ENCODE data around the gene CLSTN2. TPM values are rescaled to one million over a fixed set of nuclear protein-coding genes. Genes with fewer than 3 reads are reported as not detected.

Gene CLSTN2
- total and polyA plus RNA-seq, 2 of the 4 experiments (the other 2 are of a cell fraction), result under 0.01 to 0.07 TPM

- H3K9me3 ChIP-seq (ENCODE audit: control insufficient read depth, insufficient read depth, low read length), result peaks cover 2% of the 10 kb centered on the region; the same call in 1 of the 2 replicates
- H3K4me1 ChIP-seq (ENCODE audit: control insufficient read depth, insufficient read depth, low read length), result no peaks in the 10 kb centered on the region
- ChIA-PET CTCF (interaction anchor here (0.7 kb wide), 1 partner anchor 86 kb away, joined by 3 read pairs; no protein-coding TSS in a partner anchor), POLR2A (ENCODE audit: unreplicated experiment) (no interaction called here)
- H3K23ac ChIP-seq (ENCODE audit: low read depth, low read length), result no peak overlapping the region
- dilution Hi-C loops (cut with HindIII; ENCODE audit: low sequenced_read_pairs, unreplicated experiment) (no loop called here), in situ Hi-C loops (cut with MboI; ENCODE audit: low sequenced_read_pairs) (no loop called here), intact Hi-C loops (cut with micrococcal nuclease) (no loop called here)
- no peak overlapping the region for H4K91ac ChIP-seq (ENCODE audit: insufficient read depth, low read depth, low read length)
- no peaks in the 10 kb centered on the region for H3K36me3 ChIP-seq (ENCODE audit: control insufficient read depth, insufficient read depth, low read length)
- no peaks in the 10 kb centered on the region for H3K79me1 ChIP-seq (ENCODE audit: low read depth in 1 of 2, low read length in 2 of 2)
- no TSS peak for BruUV-seq (replicated peaks)
- H4K5ac ChIP-seq (ENCODE audit: low read depth, low read length), result no peak overlapping the region
- no peak overlapping the region for H2BK15ac ChIP-seq (ENCODE audit: low read depth, low read length)
- H3K4me2 ChIP-seq (ENCODE audit: low read depth, low read length), result no peak overlapping the region
- H3K9ac ChIP-seq (ENCODE audit: low read depth, low read length), result no peak overlapping the region
- H2AFZ ChIP-seq (replicated peaks; ENCODE audit: low read length, poor library complexity), result no peak overlapping the region
- H2AK9ac ChIP-seq (replicated peaks; ENCODE audit: low read depth, low read length, poor library complexity), result no peak overlapping the region
- no peak overlapping the region for H3K56ac ChIP-seq (ENCODE audit: extremely low read depth, insufficient read depth, low read length)
- no peak overlapping the region for H3K4me3 ChIP-seq (ENCODE audit: insufficient read depth, low read depth, low read length)
- no peak overlapping the region for H2BK120ac ChIP-seq (ENCODE audit: low read depth, low read length)
- no peak overlapping the region for H3K27ac ChIP-seq (ENCODE audit: insufficient read depth, low read length)
- WGBS, 2 experiments (ENCODE audit: extremely low coverage in 2 of 2, insufficient read length in 1 of 2), result no CpG with 5 or more reads among the region's 6 CpGs
- no peaks in the 10 kb centered on the region for H4K20me1 ChIP-seq (ENCODE audit: insufficient read depth, low read length)
- H3K27me3 ChIP-seq (ENCODE audit: control insufficient read depth, insufficient read depth, low read length), result no peaks in the 10 kb centered on the region
- DNase-seq (no peak), ATAC-seq (ENCODE audit: low read depth) (no peak)
- H4K8ac ChIP-seq (ENCODE audit: low read depth in 2 of 2, low read length in 2 of 2), result no peak overlapping the region
- TF ChIP-seq USF2 (IDR thresholded peaks at IDR 0.05; ENCODE audit: low read depth, low read length) (no peak), RCOR1 (IDR thresholded peaks at IDR 0.05; ENCODE audit: insufficient replicate concordance, low read length) (no peak), POLR2A (IDR thresholded peaks at IDR 0.05; ENCODE audit: low read depth, low read length) (no peak), RAD21 (IDR thresholded peaks at IDR 0.05; ENCODE audit: low read length) (no peak), CTCF (conservative IDR thresholded peaks at IDR 0.05; ENCODE audit: low read depth, low read length) (no peak), SMC3 (IDR thresholded peaks at IDR 0.05; ENCODE audit: low read depth, low read length) (no peak), MXI1 (IDR thresholded peaks at IDR 0.05; ENCODE audit: borderline replicate concordance, low read depth, low read length) (no peak), MAFK (IDR thresholded peaks at IDR 0.05; ENCODE audit: low read depth, low read length) (no peak), MAZ (IDR thresholded peaks at IDR 0.05; ENCODE audit: borderline replicate concordance, low read depth, low read length) (no peak), NFE2L2 (IDR thresholded peaks at IDR 0.05; ENCODE audit: low read depth, low read length) (no peak)
- TF ChIP-seq, protein P1, sequence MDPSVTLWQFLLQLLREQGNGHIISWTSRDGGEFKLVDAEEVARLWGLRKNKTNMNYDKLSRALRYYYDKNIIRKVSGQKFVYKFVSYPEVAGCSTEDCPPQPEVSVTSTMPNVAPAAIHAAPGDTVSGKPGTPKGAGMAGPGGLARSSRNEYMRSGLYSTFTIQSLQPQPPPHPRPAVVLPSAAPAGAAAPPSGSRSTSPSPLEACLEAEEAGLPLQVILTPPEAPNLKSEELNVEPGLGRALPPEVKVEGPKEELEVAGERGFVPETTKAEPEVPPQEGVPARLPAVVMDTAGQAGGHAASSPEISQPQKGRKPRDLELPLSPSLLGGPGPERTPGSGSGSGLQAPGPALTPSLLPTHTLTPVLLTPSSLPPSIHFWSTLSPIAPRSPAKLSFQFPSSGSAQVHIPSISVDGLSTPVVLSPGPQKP (IDR thresholded peaks at IDR 0.05; ENCODE audit: borderline replicate concordance, low read depth, low read length), result no peak
- H3K18ac ChIP-seq (ENCODE audit: low read depth, low read length), result no peak overlapping the region
- no peak overlapping the region for H2AK5ac ChIP-seq (ENCODE audit: low read depth, low read length)
- H2BK20ac ChIP-seq (ENCODE audit: low read depth, low read length), result no peak overlapping the region
- H3K4ac ChIP-seq (ENCODE audit: low read depth, low read length), result no peak overlapping the region
- H3K9me1 ChIP-seq (ENCODE audit: insufficient read depth, low read length), result no peaks in the 10 kb centered on the region
- no peak overlapping the region for H3K14ac ChIP-seq (replicated peaks; ENCODE audit: low read depth, low read length)
- H2BK5ac ChIP-seq (ENCODE audit: low read depth, low read length, poor library complexity, severe bottlenecking), result no peak overlapping the region
These were observed 611.7 kb downstream of the CLSTN2 start for GRCh38 chr3:140546649-140547048.

Data from IMR-90 (cell line).